ENCODE data around the gene TM9SF3.

The TM9SF3 gene

GRCh38 chr10:96493254-96493653, 93.6 kb downstream of the TM9SF3 start:
- no peak for TF ChIP-seq CTCF (IDR thresholded peaks at IDR 0.05; ENCODE audit: control insufficient read depth, insufficient read depth, low read depth, low read length, missing control alignments)
- DNase-seq (ENCODE audit: low read depth): no peak
- no peak overlapping the region for H3K4me3 ChIP-seq (ENCODE audit: control insufficient read depth, low read depth, low read length)

DNA sequence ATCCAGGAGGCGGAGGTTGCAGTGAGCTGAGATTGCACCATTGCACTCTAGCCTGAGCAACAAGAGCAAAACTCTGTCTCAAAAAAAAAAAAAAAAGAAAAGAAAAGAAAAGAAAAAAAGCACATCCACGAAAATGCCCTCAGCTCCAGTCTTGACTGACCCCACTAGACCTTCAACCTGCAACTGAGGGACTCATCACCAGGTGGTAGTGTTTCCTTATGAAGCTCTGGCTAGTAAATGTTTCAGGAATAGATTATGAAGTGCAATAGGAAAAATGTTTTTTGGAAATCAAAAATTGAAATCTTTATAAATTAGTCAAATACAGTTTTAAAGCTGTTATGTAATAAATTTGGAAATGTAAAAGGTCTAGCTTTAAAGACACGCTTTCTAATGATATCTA, 95.5 kb downstream of the TM9SF3 start:
- TF ChIP-seq CTCF (IDR thresholded peaks at IDR 0.05; ENCODE audit: control insufficient read depth, insufficient read depth, low read depth, low read length, missing control alignments): peak; percentile 15
- DNase-seq (ENCODE audit: low read depth): no peak
- H3K4me3 ChIP-seq (ENCODE audit: control insufficient read depth, low read depth, low read length): no peak overlapping the region

DNA sequence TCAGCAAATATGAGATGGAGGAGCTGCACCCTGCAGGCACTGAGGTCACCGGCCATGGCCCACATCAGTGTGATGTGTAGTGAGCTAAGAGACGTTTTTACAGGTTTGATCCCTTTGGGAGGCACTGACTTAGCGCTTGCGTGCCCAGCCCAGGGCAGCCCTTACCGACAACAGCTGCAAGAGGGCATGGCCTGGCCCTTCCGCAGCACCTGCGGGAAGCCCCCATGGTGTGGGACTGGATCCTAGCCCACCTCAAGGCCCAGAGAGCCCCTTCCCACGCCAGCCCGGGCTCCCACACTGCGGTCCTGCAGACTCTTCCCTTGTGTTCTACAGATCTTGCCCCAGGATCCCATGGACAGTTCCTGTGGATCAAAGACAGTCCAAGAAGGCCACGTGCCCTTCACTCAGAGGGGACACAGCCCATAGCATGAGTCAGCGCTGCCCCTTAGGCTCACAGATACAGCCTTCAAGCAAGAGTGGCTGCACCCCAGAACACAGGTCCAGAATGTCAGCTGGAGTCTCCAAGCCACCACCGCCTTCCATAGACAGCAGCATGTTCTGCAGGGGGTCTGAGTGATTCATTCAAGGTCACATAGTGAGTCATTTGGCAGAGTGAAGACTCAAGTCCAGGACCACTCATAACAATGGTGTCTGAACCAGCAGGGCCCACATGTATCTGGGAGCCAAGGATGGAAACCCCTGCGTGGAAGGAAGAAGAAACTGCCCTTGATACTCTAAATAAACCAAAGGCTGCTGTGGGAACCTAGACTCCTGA, 98.5 kb downstream of the TM9SF3 start:
- TF ChIP-seq CTCF (IDR thresholded peaks at IDR 0.05; ENCODE audit: control insufficient read depth, insufficient read depth, low read depth, low read length, missing control alignments): no peak
- H3K4me3 ChIP-seq (ENCODE audit: control insufficient read depth, low read depth, low read length): no peak overlapping the region
- no peak for DNase-seq (ENCODE audit: low read depth)

GRCh38 chr10:96482815-96483588, 103.8 kb downstream of the TM9SF3 start:
- no peak for DNase-seq (ENCODE audit: low read depth)
- no peak for TF ChIP-seq CTCF (IDR thresholded peaks at IDR 0.05; ENCODE audit: control insufficient read depth, insufficient read depth, low read depth, low read length, missing control alignments)
- no peak overlapping the region for H3K4me3 ChIP-seq (ENCODE audit: control insufficient read depth, low read depth, low read length)

DNA sequence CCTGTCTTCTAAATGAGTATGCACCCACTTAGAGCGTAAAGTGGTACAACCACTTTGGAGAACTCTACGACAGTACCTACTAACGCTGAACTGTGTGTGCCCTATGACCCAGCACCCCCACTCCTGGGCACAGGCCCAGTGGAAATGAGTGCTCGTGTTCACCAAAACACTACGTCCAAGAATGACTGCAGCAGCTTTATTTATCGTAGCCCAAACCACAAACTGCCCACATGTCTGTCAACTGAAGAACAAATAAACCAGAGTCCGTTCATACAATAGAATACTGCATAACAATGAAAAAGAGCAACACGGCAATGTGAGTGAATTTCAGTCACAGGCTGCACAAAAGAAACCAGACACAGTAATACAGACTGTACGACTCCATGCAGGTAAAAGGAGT, 108.5 kb downstream of the TM9SF3 start:
- DNase-seq (ENCODE audit: low read depth): no peak
- no peak overlapping the region for H3K4me3 ChIP-seq (ENCODE audit: control insufficient read depth, low read depth, low read length)
- TF ChIP-seq CTCF (IDR thresholded peaks at IDR 0.05; ENCODE audit: control insufficient read depth, insufficient read depth, low read depth, low read length, missing control alignments): no peak

DNA sequence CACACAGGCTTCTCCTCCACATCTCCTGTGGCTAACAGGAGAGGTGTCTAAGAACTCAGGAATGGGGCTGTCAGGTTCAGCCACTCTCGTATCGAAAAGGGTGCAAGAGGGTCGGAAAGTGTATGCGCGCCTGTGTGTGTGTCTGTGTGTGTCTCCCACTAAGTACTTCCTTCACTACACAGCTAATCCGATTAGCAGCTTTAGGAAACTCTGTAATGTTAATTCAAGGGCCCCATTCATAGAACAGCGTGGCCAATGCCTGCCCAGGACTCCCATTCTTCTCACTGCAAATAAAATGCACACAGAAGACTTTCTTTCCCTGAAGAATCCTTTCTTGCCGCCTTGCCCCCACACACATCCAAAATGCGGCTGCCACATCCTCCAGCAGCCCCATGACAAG, 112.9 kb downstream of the TM9SF3 start:
- H3K4me3 ChIP-seq (ENCODE audit: control insufficient read depth, low read depth, low read length): no peak overlapping the region
- DNase-seq (ENCODE audit: low read depth): no peak
- no peak for TF ChIP-seq CTCF (IDR thresholded peaks at IDR 0.05; ENCODE audit: control insufficient read depth, insufficient read depth, low read depth, low read length, missing control alignments)

Measured in AG09309 (cell line).